ENCODE data around the gene SCIMP.
"Not testable (repeated sequence)": the region's sequence is repeated elsewhere in the genome, so short reads cannot be mapped to it uniquely, and the experiment has no call there.

Gene SCIMP

DNA sequence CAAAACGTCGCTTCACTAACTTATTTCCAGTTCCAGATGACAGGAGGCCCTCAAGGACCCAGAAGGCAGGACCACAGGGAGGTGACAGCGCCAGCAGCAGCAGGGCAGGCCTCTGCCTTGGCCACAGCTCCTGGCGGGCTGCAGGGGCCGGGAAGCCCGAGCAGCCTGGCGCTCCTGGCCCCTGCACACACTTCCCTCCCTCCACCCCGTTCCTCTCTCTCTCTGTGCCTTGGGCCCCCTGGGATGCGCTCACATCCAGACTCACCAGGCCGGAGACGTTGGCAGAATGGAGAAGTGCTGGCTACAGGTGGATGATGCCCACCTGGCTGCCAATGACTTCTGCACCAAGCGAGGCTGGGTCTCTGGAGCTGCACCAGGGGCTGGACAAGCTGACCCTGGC is 55.7 kb downstream of the SCIMP start:
- Mint-ChIP-seq H3K36me3 (peaks cover 48% of the 10 kb centered on the region), H3K9me3 (no peaks in the 10 kb centered on the region), H3K4me1 (no peaks in the 10 kb centered on the region), H3K27ac (no peak overlapping the region), H3K27me3 (no peaks in the 10 kb centered on the region), H3K4me3 (no peak overlapping the region)

DNA sequence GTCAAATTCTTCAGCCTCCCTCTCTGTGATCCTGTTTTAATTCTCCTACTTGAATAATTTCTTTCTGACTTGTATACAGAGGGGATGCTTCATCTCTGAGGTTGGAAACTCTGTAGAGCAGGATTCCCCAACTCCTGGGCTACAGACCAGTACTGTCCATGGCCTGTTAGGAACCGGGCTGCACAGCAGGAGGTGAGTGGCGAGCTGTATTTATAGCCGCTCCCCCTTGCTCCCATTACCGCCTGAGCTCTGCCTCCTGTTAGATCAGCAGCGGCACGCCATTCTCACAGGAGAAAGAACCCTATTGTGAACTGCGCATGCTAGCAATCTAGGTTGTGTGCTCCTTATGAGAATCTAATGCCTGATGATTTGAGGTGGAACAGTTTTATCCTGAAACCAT is 59.6 kb downstream of the SCIMP start:
- not testable (repeated sequence) for H3K27me3 Mint-ChIP-seq, H3K9me3 Mint-ChIP-seq, H3K27ac Mint-ChIP-seq, H3K4me1 Mint-ChIP-seq, H3K4me3 Mint-ChIP-seq
- peaks cover 18% of the 10 kb centered on the region for H3K36me3 Mint-ChIP-seq

DNA sequence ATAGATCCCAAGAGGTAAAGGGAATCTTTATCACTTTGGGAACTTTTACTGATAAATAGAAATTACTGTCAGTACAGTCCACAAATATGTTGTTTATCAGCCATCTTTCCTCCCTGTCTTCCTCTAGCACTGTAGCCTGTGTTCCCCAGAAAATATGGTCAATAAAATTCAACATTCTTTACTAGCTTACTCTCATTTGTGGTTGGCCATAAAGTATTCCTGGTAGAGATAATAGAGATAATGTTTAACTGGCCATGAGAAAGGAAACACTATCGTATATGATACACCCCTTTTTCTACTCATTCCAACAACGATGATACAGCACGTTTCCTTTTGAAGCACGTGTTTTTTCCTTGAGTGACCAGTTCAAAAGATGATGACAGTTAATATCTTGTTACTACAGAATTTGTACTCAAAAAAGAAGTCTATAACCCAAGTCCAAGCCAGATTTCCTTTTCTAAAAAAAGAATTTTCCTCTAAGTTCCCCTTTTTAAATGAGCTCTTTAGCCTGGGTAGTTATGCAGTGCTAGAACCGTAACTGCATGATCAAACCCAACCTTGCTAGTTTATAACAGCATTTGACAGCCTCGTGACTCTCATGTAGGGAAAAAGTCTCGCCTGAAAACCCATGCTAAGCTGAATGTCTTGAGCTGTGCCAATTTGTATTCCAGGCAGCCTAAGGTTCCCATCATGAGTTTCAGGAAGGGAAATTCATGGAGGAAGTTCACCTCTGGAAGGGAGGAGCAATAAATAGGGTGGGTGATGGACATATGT is 68.7 kb downstream of the SCIMP start:
- not testable (repeated sequence) for H3K9me3 Mint-ChIP-seq, H3K27me3 Mint-ChIP-seq, H3K27ac Mint-ChIP-seq, H3K36me3 Mint-ChIP-seq, H3K4me1 Mint-ChIP-seq, H3K4me3 Mint-ChIP-seq

- no peak overlapping the region for H3K27ac Mint-ChIP-seq
- H3K4me1 Mint-ChIP-seq, result no peaks in the 10 kb centered on the region
Observed at GRCh38 chr17:5164436-5164835, 70.2 kb downstream of the SCIMP start.

GRCh38 chr17:5161793-5162192 is 72.9 kb downstream of the SCIMP start:
- peaks cover 18% of the 10 kb centered on the region for H3K27me3 Mint-ChIP-seq
- not testable (repeated sequence) for H3K9me3 Mint-ChIP-seq, H3K36me3 Mint-ChIP-seq, H3K4me1 Mint-ChIP-seq, H3K4me3 Mint-ChIP-seq
- H3K27ac Mint-ChIP-seq, result peak overlapping the region; percentile 55

More at GRCh38 chr17:5164436-5164835, 70.2 kb downstream of the SCIMP start:
- Mint-ChIP-seq H3K27me3 (peaks cover 8% of the 10 kb centered on the region), H3K4me3 (no peak overlapping the region), H3K9me3 (no peaks in the 10 kb centered on the region), H3K36me3 (no peaks in the 10 kb centered on the region)

DNA sequence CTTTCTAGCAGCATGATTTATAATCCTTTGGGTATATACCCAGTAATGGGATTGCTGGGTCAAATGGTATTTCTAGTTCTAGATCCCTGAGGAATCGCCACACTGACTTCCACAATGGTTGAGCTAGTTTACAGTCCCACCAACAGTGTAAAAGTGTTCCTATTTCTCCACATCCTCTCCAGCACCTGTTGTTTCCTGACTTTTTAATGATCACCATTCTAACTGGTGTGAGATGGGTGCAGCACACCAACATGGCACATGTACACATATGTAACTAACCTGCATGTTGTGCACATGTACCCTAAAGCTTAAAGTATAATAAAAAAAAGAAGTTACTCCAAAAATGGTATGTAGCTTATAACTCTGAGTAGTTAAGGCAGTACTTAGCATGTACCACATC is 74.0 kb downstream of the SCIMP start:
- not testable (repeated sequence) for H3K36me3 Mint-ChIP-seq, H3K27ac Mint-ChIP-seq

More for the DNA sequence above, 74.0 kb downstream of the SCIMP start:
- not testable (repeated sequence) for H3K4me3 Mint-ChIP-seq, H3K9me3 Mint-ChIP-seq, H3K4me1 Mint-ChIP-seq
- peaks cover 16% of the 10 kb centered on the region for H3K27me3 Mint-ChIP-seq

Measured in activated naive CD4-positive, alpha-beta T cell treated with anti-CD3 and anti-CD28 coated beads, Interleukin-2, amount 50 U/mL, for 24 hours (primary cell).